CD4-positive, alpha-beta T cell (primary cell): ENCODE measurements around the gene SATB2. TPM values are rescaled to one million over a fixed set of nuclear protein-coding genes. Genes with fewer than 3 reads are reported as not detected.

Experiments
- ATAC-seq: fragments of 200-7000 bp; cut with Tn5 transposase; one replicate; pipeline ENCODE4 v1.10.0; 2022; ENCODE audit warnings: mild to moderate bottlenecking; ENCODE audit not compliant: poor library complexity
- CTCF ChIA-PET: fragments of 350-600 bp; sonication (Branson Sonifier 250); formaldehyde crosslinking; loops from one replicate; lab custom pipeline; 2021; ENCODE audit warnings: antibody characterized with exemption, inconsistent platforms; lab: Charles Lee
- POLR2A ChIA-PET: fragments of 350-600 bp; sonication (Branson Sonifier 250); formaldehyde crosslinking; loops from one replicate; lab custom pipeline; 2021; ENCODE audit warnings: antibody characterized with exemption, inconsistent platforms; lab: Charles Lee
- DNase-seq, 14 experiments: peaks; one replicate each; pipeline ENCODE4 v3.0.0-alpha.2; 2013 to 2020; ENCODE audit warnings: mixed read lengths in 2 of 14
- H3K27ac ChIP-seq, 2 donors: one replicate each; pipeline versions ENCODE4 v1.5.1 to v1.7.0; 2013; ENCODE audit warnings: low read length in 2 of 2, low read depth in 1 of 2, mild to moderate bottlenecking in 1 of 2
- H3K27me3 ChIP-seq, 2 experiments: 1 replicate in 1 of 2; 2 replicates in 1 of 2; pipeline versions ENCODE4 v1.6.1 to v1.7.0; 2013; ENCODE audit warnings: low read length in 2 of 2, control low read depth in 1 of 2, mild to moderate bottlenecking in 1 of 2, moderate library complexity in 1 of 2; ENCODE audit not compliant: insufficient read depth in 2 of 2, control insufficient read depth in 1 of 2
- H3K36me3 ChIP-seq: one replicate; pipeline ENCODE4 v1.6.1; 2013; ENCODE audit warnings: low read length, control low read depth; ENCODE audit not compliant: insufficient read depth
- H3K4me1 ChIP-seq: one replicate; pipeline ENCODE4 v1.6.1; 2013; ENCODE audit warnings: low read length, control low read depth; ENCODE audit not compliant: insufficient read depth
- H3K4me3 ChIP-seq: one replicate; pipeline ENCODE4 v1.5.1; 2013; ENCODE audit warnings: mild to moderate bottlenecking, low read length, moderate library complexity
- H3K9me3 ChIP-seq, 2 experiments: 1 replicate in 1 of 2; 2 replicates in 1 of 2; pipeline versions ENCODE4 v1.6.1 to v1.7.0; 2013; ENCODE audit warnings: low read length in 2 of 2, mild to moderate bottlenecking in 2 of 2, control low read depth in 1 of 2, moderate library complexity in 1 of 2; ENCODE audit not compliant: control insufficient read depth in 1 of 2, insufficient read depth in 1 of 2
- H3K27ac Mint-ChIP-seq: one replicate; pipeline ENCODE4 v1.8.0; 2020; ENCODE audit warnings: mixed read lengths
- H3K27me3 Mint-ChIP-seq: one replicate; pipeline ENCODE4 v1.8.0; 2021; ENCODE audit warnings: mixed read lengths
- H3K36me3 Mint-ChIP-seq: one replicate; pipeline ENCODE4 v1.8.0; 2021; ENCODE audit warnings: low read depth, mixed read lengths
- H3K4me1 Mint-ChIP-seq: one replicate; pipeline ENCODE4 v1.8.0; 2021; ENCODE audit warnings: low read depth, mixed read lengths
- H3K4me3 Mint-ChIP-seq: one replicate; pipeline ENCODE4 v1.8.0; 2020; ENCODE audit warnings: mild to moderate bottlenecking, mixed read lengths
- H3K9me3 Mint-ChIP-seq: one replicate; pipeline ENCODE4 v1.8.0; 2020; ENCODE audit warnings: mixed read lengths
- CTCF ChIP-seq: fragments of 200-600 bp; IDR thresholded peaks from one replicate; pipeline ENCODE4 v1.8.0; 2022; ENCODE audit warnings: antibody characterized with exemption, mild to moderate bottlenecking
- intact Hi-C, 2 experiments: fragments of 100-400 bp; cut with DNase I in 1 of 2; cut with micrococcal nuclease in 1 of 2; formaldehyde crosslinking; loops; one replicate each; pipeline versions ENCODE4 v1.15.1 to v1.9.0; 2023 to 2025; cut with DNase I, micrococcal nuclease
- total RNA-seq, 174 experiments: library from RNA in 2 of 174; stranded (reverse) in 2 of 174; gene quantifications; one replicate each; pipeline ENCODE4 v1.2.3 and lab custom pipeline; 2021 to 2026

The SATB2 gene
- total RNA-seq, 2 experiments from 2014 or later, result not detected

GRCh38 chr2:199456383-199457146 is 1.2 kb downstream of the SATB2 start:
- intact Hi-C loops, result no loop called here
- CTCF ChIA-PET, result no interaction called here
- Histone ChIP-seq H3K4me1 (peaks cover 37% of the 10 kb centered on the region), H3K27ac (no peak overlapping the region), H3K4me3 (peak overlapping the region; percentile 8), H3K27me3 (peaks cover 34 to 77% of the 10 kb centered on the region in 2 experiments), H3K36me3 (no peaks in the 10 kb centered on the region), H3K9me3 (peaks cover 9 to 17% of the 10 kb centered on the region in 2 experiments)
- ATAC-seq (no peak), DNase-seq (peak in 1 of 14 experiments; percentile 11)
- no peak for TF ChIP-seq CTCF
- H3K4me3 Mint-ChIP-seq, result peak overlapping the region; percentile 74
- peaks cover 78% of the 10 kb centered on the region for H3K27me3 Mint-ChIP-seq
- POLR2A ChIA-PET, result no interaction called here
- H3K27ac Mint-ChIP-seq, result no peak overlapping the region
- peaks cover 3% of the 10 kb centered on the region for H3K9me3 Mint-ChIP-seq
- H3K4me1 Mint-ChIP-seq, result peaks cover 27% of the 10 kb centered on the region
- H3K36me3 Mint-ChIP-seq, result peaks cover 13% of the 10 kb centered on the region

- peaks cover 3% of the 10 kb centered on the region for H3K9me3 Mint-ChIP-seq
These were observed 2.0 kb downstream of the SATB2 start for GRCh38 chr2:199455545-199456382.

More at GRCh38 chr2:199455545-199456382, 2.0 kb downstream of the SATB2 start:
- no peak overlapping the region for H3K27ac Mint-ChIP-seq
- Histone ChIP-seq H3K9me3 (peaks cover under 1 to 16% of the 10 kb centered on the region in 2 experiments), H3K27ac (no peak overlapping the region), H3K4me1 (peaks cover 37% of the 10 kb centered on the region), H3K27me3 (peaks cover 35 to 75% of the 10 kb centered on the region in 2 experiments), H3K4me3 (no peak overlapping the region), H3K36me3 (no peaks in the 10 kb centered on the region)
- POLR2A ChIA-PET, result no interaction called here
- intact Hi-C loops, result loop anchor here in 1 of 2 experiments (2.0 kb wide), 1 partner anchor 15 kb away; no protein-coding TSS in a partner anchor
- CTCF ChIA-PET, result no interaction called here
- DNase-seq (peak in 2 of 14 experiments; percentile 21 to 24), ATAC-seq (no peak)
- peak overlapping the region; percentile 74 for H3K4me3 Mint-ChIP-seq
- TF ChIP-seq CTCF, result no peak
- H3K4me1 Mint-ChIP-seq, result peaks cover 27% of the 10 kb centered on the region
- H3K27me3 Mint-ChIP-seq, result peaks cover 78% of the 10 kb centered on the region
- peaks cover 13% of the 10 kb centered on the region for H3K36me3 Mint-ChIP-seq
